ENCODE data around the gene PARP16.

PARP16 gene

GRCh38 chr15:65311760-65312159 lies 25.1 kb upstream of the PARP16 start:
- no peak for DNase-seq (ENCODE audit: low spot score)

GRCh38 chr15:65310431-65311137 lies 23.9 kb upstream of the PARP16 start:
- no peak for DNase-seq (ENCODE audit: low spot score)

- no peak for DNase-seq (ENCODE audit: low spot score)
Measured at GRCh38 chr15:65309882-65310418, 23.3 kb upstream of the PARP16 start.

GRCh38 chr15:65307978-65308377 lies 21.3 kb upstream of the PARP16 start:
- no peak for DNase-seq (ENCODE audit: low spot score)

- no peak for DNase-seq (ENCODE audit: low spot score)
Measured at GRCh38 chr15:65306551-65306950, 19.9 kb upstream of the PARP16 start.

GRCh38 chr15:65305776-65306175 lies 19.1 kb upstream of the PARP16 start:
- DNase-seq (ENCODE audit: low spot score) = no peak

GRCh38 chr15:65305150-65305758 lies 18.6 kb upstream of the PARP16 start:
- DNase-seq (ENCODE audit: low spot score) = no peak

- peak; percentile 87 for DNase-seq (ENCODE audit: low spot score)
Measured at GRCh38 chr15:65304381-65305149, 17.9 kb upstream of the PARP16 start, which contains the start of gene RNU5B-1. Gene RNU5B-1, plus strand, starts transcription at chr15:65304677.

GRCh38 chr15:65303687-65304380 lies 17.2 kb upstream of the PARP16 start:
- DNase-seq (ENCODE audit: low spot score) = no peak

GRCh38 chr15:65302061-65302460 lies 15.4 kb upstream of the PARP16 start:
- no peak for DNase-seq (ENCODE audit: low spot score)

GRCh38 chr15:65300924-65301441 lies 14.3 kb upstream of the PARP16 start:
- DNase-seq (ENCODE audit: low spot score) = no peak

- DNase-seq (ENCODE audit: low spot score) = no peak
Measured at GRCh38 chr15:65298731-65299130, 12.0 kb upstream of the PARP16 start.

GRCh38 chr15:65292938-65293518 lies 6.3 kb upstream of the PARP16 start:
- no peak for DNase-seq (ENCODE audit: low spot score)

- DNase-seq (ENCODE audit: low spot score) = no peak
Measured at GRCh38 chr15:65290228-65290627, 3.5 kb upstream of the PARP16 start.

GRCh38 chr15:65289261-65289854 lies 2.7 kb upstream of the PARP16 start:
- no peak for DNase-seq (ENCODE audit: low spot score)

- no peak for DNase-seq (ENCODE audit: low spot score)
Measured at GRCh38 chr15:65287520-65287855, 805 bp upstream of the PARP16 start.

GRCh38 chr15:65286069-65286703 lies 497 bp downstream of the PARP16 start:
- no peak for DNase-seq (ENCODE audit: low spot score)

GRCh38 chr15:65285291-65286068 lies 1.2 kb downstream of the PARP16 start:
- DNase-seq (ENCODE audit: low spot score) = no peak

- no peak for DNase-seq (ENCODE audit: low spot score)
Measured at GRCh38 chr15:65278480-65278879, 8.2 kb downstream of the PARP16 start.

GRCh38 chr15:65277015-65277414 lies 9.7 kb downstream of the PARP16 start:
- no peak for DNase-seq (ENCODE audit: low spot score)
